DMS114 treated with DMSO at 0.1 percent for 48 hours (cell line): Measurements from ENCODE around the gene ZFP69B.
A peak's percentile ranks its signal among the peaks of the same experiment; 100 is the strongest.
"Not testable (repeated sequence)": the region's sequence is repeated elsewhere in the genome, so short reads cannot be mapped to it uniquely, and the experiment has no call there.

Source experiments
- DNase-seq: peaks from one replicate; lab custom pipeline; 2025; ENCODE audit not compliant: unreplicated experiment; lab: John Stamatoyannopoulos, UW

ZFP69B gene

GRCh38 chr1:40435471-40435870 is 14.8 kb upstream of the ZFP69B start:
- DNase-seq, result no peak

GRCh38 chr1:40435876-40436275 is 14.4 kb upstream of the ZFP69B start:
- no peak for DNase-seq

DNA sequence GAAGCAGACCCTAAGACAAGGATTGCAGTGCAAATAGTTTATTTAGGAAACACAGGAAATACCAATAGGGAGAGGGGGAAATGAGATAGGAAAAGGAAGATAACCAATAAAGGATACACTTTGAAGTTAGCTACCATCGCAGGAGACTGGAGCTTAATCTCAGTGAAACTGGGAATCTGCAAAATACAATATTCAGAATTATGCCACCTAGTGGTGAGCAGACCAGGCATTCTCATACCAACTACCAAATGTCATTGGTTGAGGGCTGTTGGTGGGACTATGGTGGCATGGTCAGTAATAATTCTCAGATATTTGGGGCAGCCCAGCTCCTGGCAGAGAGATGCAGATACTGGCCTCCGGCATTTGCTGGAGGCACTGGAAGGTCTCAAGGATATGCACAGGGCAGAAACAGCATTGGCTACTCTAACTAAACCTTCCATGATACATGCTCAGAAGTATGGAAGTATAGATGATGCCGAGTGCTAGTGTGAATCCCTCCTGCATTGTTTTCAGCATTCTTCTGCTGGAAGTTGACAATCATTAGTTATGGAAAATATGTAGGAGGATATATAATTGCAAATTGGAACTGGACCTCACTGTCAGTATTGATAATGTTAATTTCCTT is 11.8 kb upstream of the ZFP69B start:
- no peak for DNase-seq

- no peak for DNase-seq
These were observed 11.0 kb upstream of the ZFP69B start for GRCh38 chr1:40439247-40439646.

- peak; percentile 82 for DNase-seq
These were observed 390 bp downstream of the ZFP69B start for GRCh38 chr1:40450495-40451237.

- DNase-seq, result no peak
These were observed 936 bp downstream of the ZFP69B start for GRCh38 chr1:40451238-40451585.

GRCh38 chr1:40454873-40455272 is 4.6 kb downstream of the ZFP69B start:
- DNase-seq, result no peak

DNA sequence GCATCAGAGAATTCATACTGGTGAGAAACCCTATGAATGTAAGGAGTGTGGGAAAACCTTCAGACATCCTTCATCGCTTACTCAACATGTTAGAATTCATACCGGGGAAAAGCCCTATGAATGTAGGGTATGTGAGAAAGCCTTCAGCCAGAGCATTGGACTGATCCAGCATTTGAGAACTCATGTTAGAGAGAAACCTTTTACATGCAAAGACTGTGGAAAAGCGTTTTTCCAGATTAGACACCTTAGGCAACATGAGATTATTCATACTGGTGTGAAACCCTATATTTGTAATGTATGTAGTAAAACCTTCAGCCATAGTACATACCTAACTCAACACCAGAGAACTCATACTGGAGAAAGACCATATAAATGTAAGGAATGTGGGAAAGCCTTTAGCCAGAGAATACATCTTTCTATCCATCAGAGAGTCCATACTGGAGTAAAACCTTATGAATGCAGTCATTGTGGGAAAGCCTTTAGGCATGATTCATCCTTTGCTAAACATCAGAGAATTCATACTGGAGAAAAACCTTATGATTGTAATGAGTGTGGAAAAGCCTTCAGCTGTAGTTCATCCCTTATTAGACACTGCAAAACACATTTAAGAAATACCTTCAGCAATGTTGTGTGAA is 12.8 kb downstream of the ZFP69B start:
- DNase-seq, result no peak

- DNase-seq, result no peak
These were observed 19.1 kb downstream of the ZFP69B start for GRCh38 chr1:40469327-40469726.

GRCh38 chr1:40475268-40475667 is 25.0 kb downstream of the ZFP69B start:
- DNase-seq, result no peak

GRCh38 chr1:40476924-40477677 is 26.8 kb downstream of the ZFP69B start, which contains the start of gene ZFP69:
Gene ZFP69 (plus strand): TSS chr1:40477290. CDS start chr1:40479362, 2,072 bp downstream.
- peak; percentile 42 for DNase-seq

GRCh38 chr1:40477678-40478053 is 27.4 kb downstream of the ZFP69B start:
- no peak for DNase-seq

DNA sequence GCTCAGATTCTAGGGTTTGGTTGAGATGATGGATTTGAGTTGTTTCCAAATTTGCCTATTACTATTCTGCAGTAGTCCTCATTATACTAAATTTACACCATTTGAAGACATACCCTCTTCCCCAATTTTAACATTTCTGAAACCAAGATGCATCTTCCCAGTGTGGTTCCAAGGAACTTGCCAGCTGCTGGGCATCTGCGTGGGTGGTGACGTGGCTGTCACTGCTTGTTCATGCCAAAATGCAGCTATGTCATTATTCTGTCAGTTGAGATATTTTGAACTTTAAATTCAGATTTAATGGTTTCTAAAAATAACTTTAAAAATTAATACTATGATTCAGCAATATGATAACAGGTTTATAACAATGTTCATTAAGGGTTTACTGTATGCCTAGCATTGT is 28.0 kb downstream of the ZFP69B start:
- no peak for DNase-seq

DNA sequence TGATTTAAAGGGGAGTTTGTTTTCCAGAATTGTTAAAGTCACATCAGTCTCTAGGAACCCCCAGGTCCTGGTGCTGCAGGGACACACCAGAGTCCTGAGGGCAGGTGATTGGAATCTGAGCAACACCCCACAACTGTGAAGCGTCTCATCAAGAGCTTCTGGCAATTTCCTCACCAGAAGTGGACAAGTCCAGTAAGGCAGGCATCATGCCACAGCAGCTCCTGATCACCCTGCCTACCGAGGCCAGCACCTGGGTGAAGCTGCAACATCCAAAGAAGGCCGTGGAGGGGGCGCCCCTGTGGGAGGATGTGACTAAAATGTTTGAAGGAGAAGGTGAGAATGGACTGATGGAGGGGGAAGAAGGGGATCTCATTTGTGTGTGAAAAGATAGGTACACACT is 28.9 kb downstream of the ZFP69B start:
- no peak for DNase-seq

GRCh38 chr1:40495315-40495903 is 45.1 kb downstream of the ZFP69B start:
- no peak for DNase-seq

- not testable (repeated sequence) for DNase-seq
These were observed 52.4 kb downstream of the ZFP69B start for GRCh38 chr1:40502651-40503050.

- DNase-seq, result no peak
These were observed 57.7 kb downstream of the ZFP69B start for GRCh38 chr1:40507973-40508372.

DNA sequence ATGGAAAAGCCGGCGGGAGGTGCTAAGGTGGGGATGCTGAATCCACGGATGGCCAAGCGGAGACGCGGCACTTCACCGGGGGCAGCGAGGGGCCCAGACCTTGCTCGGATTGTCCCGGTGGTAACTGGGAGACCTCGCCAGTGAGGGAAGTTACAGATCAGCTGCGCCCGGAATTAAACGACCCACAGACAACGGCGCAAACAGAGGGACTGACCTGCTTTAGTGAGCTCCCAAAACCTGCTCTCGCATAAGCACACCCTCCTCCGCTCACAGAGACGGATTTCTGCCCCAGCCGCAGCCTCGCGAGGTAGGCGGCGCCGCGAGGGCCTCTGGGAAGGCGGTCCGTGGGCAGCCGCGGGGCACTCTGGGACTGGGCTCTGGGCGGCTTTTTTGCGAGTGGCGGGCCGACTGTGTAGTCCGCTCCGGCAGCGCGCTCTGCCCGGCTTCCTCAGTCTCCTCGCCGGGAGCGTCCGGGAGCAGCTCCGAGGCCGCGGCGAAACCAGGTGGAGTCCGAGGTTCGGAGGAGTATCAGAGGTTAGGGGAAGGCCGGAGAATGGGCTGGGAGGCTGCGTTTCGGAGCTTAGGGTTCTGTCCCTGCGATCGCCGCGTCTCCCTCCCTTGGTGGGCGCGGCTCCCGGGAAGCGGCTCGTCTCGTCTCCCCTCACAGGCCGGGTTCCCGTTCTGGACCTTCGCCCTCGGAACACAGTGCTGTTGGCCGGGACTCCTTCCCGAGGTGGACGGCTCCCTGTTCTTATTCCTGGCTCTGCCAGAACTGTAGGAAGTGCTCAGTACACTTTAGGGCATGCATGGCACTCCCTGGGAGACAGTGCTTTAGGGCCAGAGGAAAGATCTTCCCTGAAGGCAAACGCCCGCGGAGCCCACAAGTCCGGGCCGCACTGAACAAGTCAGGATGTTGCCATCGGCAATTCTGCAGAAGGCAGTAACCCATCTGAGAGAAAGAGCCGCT is 58.4 kb downstream of the ZFP69B start, which contains the start of gene EXO5:
Gene EXO5, plus strand, starts transcription at position 393 of the 967 bp plus-strand sequence. CDS start 5,778 bp downstream, outside the sequence.
- peak; percentile 75 for DNase-seq
